ENCODE measurements around the gene MRPS18C. TPM values are rescaled to one million over a fixed set of nuclear protein-coding genes. Genes with fewer than 3 reads are reported as not detected.

Gene MRPS18C
- total and polyA plus RNA-seq, 2 donors (not counting 3 experiments of a cell fraction or from before 2014, with no cell fraction given) = 22.2 to 64.8 TPM

GRCh38 chr4:83417566-83417965, 38.3 kb upstream of the MRPS18C start:
- no peak for DNase-seq (ENCODE audit: low read depth, low spot score)
- no peak overlapping the region for H3K27ac ChIP-seq (ENCODE audit: insufficient read depth, low read depth, low read length)
- H3K9me3 ChIP-seq (replicated peaks; ENCODE audit: control insufficient read depth, insufficient read depth, low read length) = no peaks in the 10 kb centered on the region
- H3K36me3 ChIP-seq (ENCODE audit: control insufficient read depth in 2 of 2, extremely low read depth in 1 of 2, insufficient read depth in 2 of 2, low read length in 2 of 2) = peaks cover 0 to 2% of the 10 kb centered on the region in 2 experiments
- H2AFZ ChIP-seq (ENCODE audit: low read depth, low read length) = no peak overlapping the region
- H3K4me3 ChIP-seq (replicated peaks in 1 of 3; ENCODE audit: insufficient read depth in 1 of 3, low read depth in 1 of 3, low read length in 3 of 3) = no peak overlapping the region
- dilution Hi-C loops (cut with MboI; ENCODE audit: extremely low pct_ligation_motif_present, low sequenced_read_pairs) (no loop called here), intact Hi-C loops (cut with micrococcal nuclease) (no loop called here)
- no peaks in the 10 kb centered on the region for H4K20me1 ChIP-seq (replicated peaks; ENCODE audit: control insufficient read depth, extremely low read depth, insufficient read depth, low read length)
- TF ChIP-seq JUN (IDR thresholded peaks at IDR 0.05; ENCODE audit: borderline replicate concordance, insufficient read depth, insufficient read length, low read depth) (no peak), POLR2A (IDR thresholded peaks at IDR 0.05; ENCODE audit: low read depth, low read length) (no peak), POLR2AphosphoS5 (IDR thresholded peaks at IDR 0.05; ENCODE audit: insufficient read depth, low read depth, low read length) (no peak), MYC (IDR thresholded peaks at IDR 0.05; ENCODE audit: low read depth, low read length) (no peak), EZH2 (IDR thresholded peaks at IDR 0.05; ENCODE audit: borderline replicate concordance, low read depth, low read length, severe bottlenecking) (no peak), MAX (IDR thresholded peaks at IDR 0.05; ENCODE audit: insufficient read depth, insufficient read length) (no peak), GATA2 (IDR thresholded peaks at IDR 0.05; ENCODE audit: insufficient read depth, insufficient read length, low read depth, low read length) (no peak), CTCF (IDR thresholded peaks at IDR 0.05; ENCODE audit: extremely low read depth in 1 of 2, insufficient read depth in 1 of 2, low read depth in 1 of 2, low read length in 2 of 2) (no peak), FOS (IDR thresholded peaks at IDR 0.05; ENCODE audit: borderline replicate concordance, insufficient read depth, low read length) (no peak)
- ChIA-PET CTCF (interaction anchor here (1.2 to 1.3 kb wide), 2 partner anchors 13 to 38 kb away, joined by 3 read pairs; no protein-coding TSS in a partner anchor), POLR2A (interaction anchor here (0.7 kb wide), 1 partner anchor 10 kb away, joined by 3 read pairs; no protein-coding TSS in a partner anchor)
- H3K4me1 ChIP-seq (ENCODE audit: control insufficient read depth, extremely low read depth, insufficient read depth, low read length) = peaks cover 4% of the 10 kb centered on the region
- no peaks in the 10 kb centered on the region for H3K9me1 ChIP-seq (replicated peaks; ENCODE audit: control insufficient read depth, extremely low read depth, insufficient read depth, low read length)
- FAIRE-seq = no peak
- H3K79me2 ChIP-seq (ENCODE audit: control insufficient read depth, insufficient read depth, low read length) = no peaks in the 10 kb centered on the region
- BruUV-seq (replicated peaks) = no TSS peak
- H3K9ac ChIP-seq (replicated peaks; ENCODE audit: extremely low read depth, insufficient read depth, low read length) = no peak overlapping the region
- H3K4me2 ChIP-seq (ENCODE audit: insufficient read depth, low read length) = no peak overlapping the region
- no peaks in the 10 kb centered on the region for H3K27me3 ChIP-seq (ENCODE audit: control insufficient read depth in 2 of 2, insufficient read depth in 2 of 2, low read length in 2 of 2)

All from endothelial cell of umbilical vein (primary cell).